Measurements from ENCODE around the gene CATSPERE. TPM values are rescaled to one million over a fixed set of nuclear protein-coding genes. Genes with fewer than 3 reads are reported as not detected.

The CATSPERE gene
- total and polyA plus RNA-seq, 7 donors = 0.15 to 0.60 (median 0.42) TPM

DNA sequence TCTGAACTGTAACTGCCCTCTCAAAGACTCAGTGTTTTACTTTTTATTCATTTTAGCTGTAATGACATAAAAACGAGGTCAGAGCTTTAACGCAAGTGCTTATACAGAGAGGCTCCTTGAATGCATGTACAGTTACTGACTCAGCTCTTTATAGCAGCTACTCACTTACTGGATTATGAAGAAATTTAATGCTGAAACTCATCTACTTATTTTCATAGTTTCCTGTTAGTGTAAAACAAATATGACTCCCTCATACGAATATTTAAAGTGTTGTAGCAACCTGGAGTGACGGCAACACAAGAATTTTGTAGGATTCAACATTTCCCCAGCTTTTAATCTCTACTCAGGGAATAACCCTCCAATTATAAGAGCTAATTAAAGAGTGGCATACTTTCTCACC lies 42.0 kb upstream of the CATSPERE start:
- H3K4me1 ChIP-seq = no peaks in the 10 kb centered on the region
- no peaks in the 10 kb centered on the region for H3K9me3 ChIP-seq
- 93 to 94% (median 94%) methylated on average over 4 of the region's 4 CpGs for WGBS, 3 donors
- H3K36me3 ChIP-seq (ENCODE audit: insufficient read depth in 1 of 2, low read depth in 1 of 2) = peaks cover 8 to 100% of the 10 kb centered on the region in 2 donors
- intact Hi-C loops (cut with DNase I) = no loop called here
- H3K27ac ChIP-seq = no peak overlapping the region
- H3K4me3 ChIP-seq = no peak overlapping the region
- no peak for DNase-seq
- no peak for ATAC-seq
- TF ChIP-seq, protein P1, sequence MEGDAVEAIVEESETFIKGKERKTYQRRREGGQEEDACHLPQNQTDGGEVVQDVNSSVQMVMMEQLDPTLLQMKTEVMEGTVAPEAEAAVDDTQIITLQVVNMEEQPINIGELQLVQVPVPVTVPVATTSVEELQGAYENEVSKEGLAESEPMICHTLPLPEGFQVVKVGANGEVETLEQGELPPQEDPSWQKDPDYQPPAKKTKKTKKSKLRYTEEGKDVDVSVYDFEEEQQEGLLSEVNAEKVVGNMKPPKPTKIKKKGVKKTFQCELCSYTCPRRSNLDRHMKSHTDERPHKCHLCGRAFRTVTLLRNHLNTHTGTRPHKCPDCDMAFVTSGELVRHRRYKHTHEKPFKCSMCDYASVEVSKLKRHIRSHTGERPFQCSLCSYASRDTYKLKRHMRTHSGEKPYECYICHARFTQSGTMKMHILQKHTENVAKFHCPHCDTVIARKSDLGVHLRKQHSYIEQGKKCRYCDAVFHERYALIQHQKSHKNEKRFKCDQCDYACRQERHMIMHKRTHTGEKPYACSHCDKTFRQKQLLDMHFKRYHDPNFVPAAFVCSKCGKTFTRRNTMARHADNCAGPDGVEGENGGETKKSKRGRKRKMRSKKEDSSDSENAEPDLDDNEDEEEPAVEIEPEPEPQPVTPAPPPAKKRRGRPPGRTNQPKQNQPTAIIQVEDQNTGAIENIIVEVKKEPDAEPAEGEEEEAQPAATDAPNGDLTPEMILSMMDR (IDR thresholded peaks at IDR 0.05) = no peak
- no peaks in the 10 kb centered on the region for H3K27me3 ChIP-seq (ENCODE audit: insufficient read depth in 3 of 3, low read length in 2 of 3)

DNA sequence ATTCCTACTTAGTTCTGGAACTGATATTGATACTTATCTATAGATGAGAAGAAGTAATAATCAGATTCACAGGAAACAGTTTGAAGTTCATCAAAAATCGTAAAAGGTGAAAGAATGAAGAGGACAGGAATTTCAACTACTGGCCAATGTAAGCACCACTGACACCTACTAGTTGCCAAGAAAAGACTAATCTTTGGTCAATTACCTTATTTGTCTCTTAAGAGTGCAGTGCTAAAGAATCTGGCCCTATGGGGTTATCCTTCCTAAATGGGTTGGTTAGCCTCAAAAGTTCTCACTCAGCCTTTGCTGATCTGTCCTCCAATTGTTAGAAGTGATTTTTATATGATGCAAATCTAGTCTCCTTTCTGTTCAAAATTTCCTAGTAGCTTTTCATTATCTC lies 38.9 kb upstream of the CATSPERE start:
- no peak for DNase-seq
- 94 to 97% (median 95%) methylated on average over 1 of the region's 1 CpG for WGBS, 3 donors
- H3K4me3 ChIP-seq = no peak overlapping the region
- no peak overlapping the region for H3K27ac ChIP-seq
- H3K36me3 ChIP-seq (ENCODE audit: insufficient read depth in 1 of 2, low read depth in 1 of 2) = peaks cover 2 to 71% of the 10 kb centered on the region in 2 donors
- intact Hi-C loops (cut with DNase I) = no loop called here
- H3K4me1 ChIP-seq = peaks cover 4% of the 10 kb centered on the region
- TF ChIP-seq, protein P1 (IDR thresholded peaks at IDR 0.05) = no peak
- H3K27me3 ChIP-seq (ENCODE audit: insufficient read depth in 3 of 3, low read length in 2 of 3) = no peaks in the 10 kb centered on the region
- H3K9me3 ChIP-seq = no peaks in the 10 kb centered on the region
- ATAC-seq = no peak

GRCh38 chr1:244424649-244425334 lies 36.3 kb upstream of the CATSPERE start:
- ATAC-seq (no peak), DNase-seq (no peak)
- peaks cover 0 to 52% of the 10 kb centered on the region in 2 donors for H3K36me3 ChIP-seq (ENCODE audit: insufficient read depth in 1 of 2, low read depth in 1 of 2)
- intact Hi-C loops (cut with DNase I) = no loop called here
- 33 to 51% (median 34%) methylated on average over 2 of the region's 2 CpGs for WGBS, 3 donors
- no peaks in the 10 kb centered on the region for H3K27me3 ChIP-seq (ENCODE audit: insufficient read depth in 3 of 3, low read length in 2 of 3)
- TF ChIP-seq, protein P1 (IDR thresholded peaks at IDR 0.05) = no peak
- H3K4me1 ChIP-seq = peaks cover 4% of the 10 kb centered on the region
- H3K4me3 ChIP-seq = no peak overlapping the region
- no peak overlapping the region for H3K27ac ChIP-seq
- no peaks in the 10 kb centered on the region for H3K9me3 ChIP-seq

DNA sequence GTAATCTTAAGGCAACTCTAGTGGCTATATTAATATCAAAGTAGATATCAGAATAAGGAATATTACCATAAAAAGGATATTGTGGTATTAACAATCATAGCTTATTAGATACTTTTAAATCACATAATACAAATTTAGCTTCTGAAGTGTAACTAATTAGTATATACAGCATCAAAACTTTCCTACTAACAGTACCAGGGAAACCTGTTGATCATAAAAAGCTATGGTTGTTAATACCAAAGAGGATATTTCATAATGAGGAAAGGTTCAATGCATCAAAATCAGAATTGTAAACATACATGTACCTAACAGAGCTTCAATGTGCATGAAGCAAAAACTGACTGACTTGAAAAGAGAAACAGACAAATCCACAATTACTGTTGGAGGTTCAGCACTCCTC lies 33.4 kb upstream of the CATSPERE start:
- no peak overlapping the region for H3K4me3 ChIP-seq

More for the DNA sequence above, 33.4 kb upstream of the CATSPERE start:
- ATAC-seq = no peak
- Histone ChIP-seq H3K4me1 (peaks cover 4% of the 10 kb centered on the region), H3K9me3 (no peaks in the 10 kb centered on the region), H3K36me3 (ENCODE audit: insufficient read depth in 1 of 2, low read depth in 1 of 2) (peaks cover 0 to 50% of the 10 kb centered on the region in 2 donors), H3K27ac (no peak overlapping the region), H3K27me3 (ENCODE audit: insufficient read depth in 3 of 3, low read length in 2 of 3) (no peaks in the 10 kb centered on the region)
- intact Hi-C loops (cut with DNase I) = no loop called here
- DNase-seq = no peak
- TF ChIP-seq, protein P1 (IDR thresholded peaks at IDR 0.05) = no peak

Measured in psoas muscle (tissue), 8 donors.